Naive B cell (primary cell): ENCODE measurements around the gene AGT. TPM values are rescaled to one million over a fixed set of nuclear protein-coding genes. Genes with fewer than 3 reads are reported as not detected.
"Not testable (repeated sequence)": the region's sequence is repeated elsewhere in the genome, so short reads cannot be mapped to it uniquely, and the experiment has no call there.

Experiments
- ATAC-seq, 2 donors: fragments of 150-1000 bp; cut with Tn5 transposase; 2 replicates each; pipeline ENCODE4 v1.10.0; 2021; ENCODE audit warnings: low read depth in 2 of 2, mild to moderate bottlenecking in 2 of 2, moderate library complexity in 2 of 2
- DNase-seq: peaks from one replicate; pipeline ENCODE4 v3.0.0; 2022
- H3K27ac Mint-ChIP-seq, 6 donors: one replicate each; pipeline ENCODE4 v1.8.0; 2020 to 2022; ENCODE audit warnings: mild to moderate bottlenecking in 6 of 6, mixed read lengths in 6 of 6, moderate library complexity in 5 of 6, inconsistent platforms in 2 of 6
- H3K27me3 Mint-ChIP-seq, 3 donors: one replicate each; pipeline ENCODE4 v1.8.0; 2021 to 2022; ENCODE audit warnings: mixed read lengths in 3 of 3, mild to moderate bottlenecking in 1 of 3
- H3K36me3 Mint-ChIP-seq, 2 donors: one replicate each; pipeline ENCODE4 v1.8.0; 2020 to 2022; ENCODE audit warnings: mixed read lengths in 2 of 2, inconsistent platforms in 1 of 2, mild to moderate bottlenecking in 1 of 2
- H3K4me1 Mint-ChIP-seq, 3 donors: one replicate each; pipeline ENCODE4 v1.8.0; 2020 to 2022; ENCODE audit warnings: mixed read lengths in 3 of 3, inconsistent platforms in 1 of 3, mild to moderate bottlenecking in 1 of 3, moderate library complexity in 1 of 3
- H3K4me3 Mint-ChIP-seq, 8 donors: one replicate each; pipeline ENCODE4 v1.8.0; 2020 to 2022; ENCODE audit warnings: mild to moderate bottlenecking in 8 of 8, mixed read lengths in 8 of 8, moderate library complexity in 8 of 8, inconsistent platforms in 2 of 8
- H3K9me3 Mint-ChIP-seq, 7 donors: one replicate each; pipeline ENCODE4 v1.8.0; 2020 to 2022; ENCODE audit warnings: mixed read lengths in 7 of 7, mild to moderate bottlenecking in 5 of 7, inconsistent platforms in 2 of 7, moderate library complexity in 1 of 7
- polyA plus RNA-seq, 6 donors: library from polyadenylated mRNA; unstranded; fragments of 300-500 nt; fragmentation: Illumina TruSeq; gene quantifications; one replicate each; pipeline ENCODE4 v1.2.3, GENCODE V29; 2021; ENCODE audit warnings: low read depth in 6 of 6

Gene AGT
- polyA plus RNA-seq, 6 donors from 2014 or later, result not detected

DNA sequence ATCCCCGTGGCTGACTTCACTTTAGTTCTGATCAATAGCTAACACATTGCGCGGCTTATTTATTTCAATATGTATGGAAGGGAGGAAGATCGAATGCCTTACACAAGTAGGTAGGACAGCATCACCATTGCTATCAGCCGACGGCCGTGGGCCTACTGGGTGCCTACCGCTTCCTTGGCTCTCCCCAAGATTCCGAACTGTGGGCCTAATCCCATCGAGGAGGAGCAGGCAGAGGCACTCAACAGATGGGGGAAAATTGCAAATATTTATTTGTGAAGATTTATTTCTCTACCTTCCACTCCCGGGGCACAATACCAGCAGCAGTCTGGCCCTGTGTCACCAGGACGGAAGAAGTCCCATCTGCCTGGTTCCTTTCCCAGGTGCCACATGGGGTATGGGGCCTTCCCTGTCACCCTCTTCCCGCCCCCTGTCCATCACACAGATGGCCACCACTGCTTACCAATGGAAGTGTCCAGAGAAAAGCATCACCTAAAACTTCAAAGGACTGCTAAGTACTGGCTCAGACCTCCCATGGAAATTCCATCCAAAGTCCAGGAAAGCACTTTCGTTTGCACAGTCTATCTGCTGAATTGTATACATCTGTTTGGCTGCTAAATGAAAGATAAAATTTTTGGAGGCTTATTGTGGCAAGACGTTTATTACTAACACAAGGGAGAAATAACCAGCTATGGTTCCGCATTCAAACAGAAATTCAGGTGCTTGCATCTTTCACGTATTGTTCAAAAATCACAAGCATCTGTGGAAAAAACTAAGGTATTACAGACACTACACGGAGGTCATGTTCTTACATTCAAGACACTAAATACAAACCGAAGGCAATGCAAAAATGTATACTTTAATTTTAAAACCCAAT, 11.8 kb downstream of the AGT start:
- H3K4me3 Mint-ChIP-seq, result no peak overlapping the region
- H3K4me1 Mint-ChIP-seq, result no peaks in the 10 kb centered on the region
- H3K36me3 Mint-ChIP-seq, result no peaks in the 10 kb centered on the region
- H3K9me3 Mint-ChIP-seq, result peaks cover 0 to 2% (median 0%) of the 10 kb centered on the region in 7 donors
- ATAC-seq, result no peak
- H3K27ac Mint-ChIP-seq, result peak overlapping the region in 1 of 6 donors; percentile 53
- no peak for DNase-seq
- H3K27me3 Mint-ChIP-seq, result peaks cover 5 to 22% (median 15%) of the 10 kb centered on the region in 3 donors

DNA sequence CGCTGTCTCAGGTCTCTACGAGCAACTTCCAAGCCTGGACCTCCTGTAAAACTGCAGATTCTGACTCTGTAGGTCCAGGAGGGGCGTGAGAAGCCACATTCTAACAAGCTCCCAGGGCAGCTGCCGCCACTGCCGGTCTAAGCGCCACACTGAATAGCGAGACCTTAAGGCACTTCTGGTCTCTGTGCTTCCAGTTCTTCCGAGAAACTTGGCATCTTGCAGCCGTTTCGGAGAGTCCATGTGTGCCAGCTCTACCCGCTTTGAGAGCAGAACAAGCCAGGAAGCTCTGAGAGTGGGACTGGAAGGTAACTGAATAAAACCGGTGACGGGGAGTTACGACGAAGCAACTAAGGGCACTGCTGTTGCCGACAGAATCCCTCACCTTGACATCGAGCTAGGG, 12.5 kb downstream of the AGT start:
- Mint-ChIP-seq H3K4me1 (no peaks in the 10 kb centered on the region), H3K27me3 (peaks cover 5 to 15% (median 8%) of the 10 kb centered on the region in 3 donors), H3K4me3 (no peak overlapping the region), H3K27ac (no peak overlapping the region), H3K9me3 (peaks cover 0 to 2% (median 0%) of the 10 kb centered on the region in 7 donors), H3K36me3 (no peaks in the 10 kb centered on the region)
- ATAC-seq (no peak), DNase-seq (no peak)

DNA sequence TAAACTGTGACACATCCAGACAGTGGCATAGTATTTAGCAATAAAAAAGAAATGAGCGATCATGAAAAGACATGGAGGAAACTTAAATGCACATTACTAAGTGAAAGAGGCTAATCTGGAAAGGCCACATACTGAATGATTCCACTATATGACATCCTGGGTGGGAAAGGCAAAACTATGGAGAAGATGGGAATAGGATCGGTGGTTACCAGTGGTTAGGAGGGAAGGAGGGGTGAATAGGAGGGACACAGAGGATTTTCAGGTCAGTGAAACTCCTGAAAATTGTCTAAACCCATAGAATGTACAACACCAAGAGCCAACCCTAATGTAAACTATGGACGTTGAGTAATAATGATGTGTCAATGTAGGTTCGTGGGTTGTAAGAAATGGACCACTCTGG, 13.8 kb downstream of the AGT start:
- Mint-ChIP-seq H3K4me1 (no peaks in the 10 kb centered on the region), H3K9me3 (peaks cover 0 to 2% (median 0%) of the 10 kb centered on the region in 7 donors)

DNA sequence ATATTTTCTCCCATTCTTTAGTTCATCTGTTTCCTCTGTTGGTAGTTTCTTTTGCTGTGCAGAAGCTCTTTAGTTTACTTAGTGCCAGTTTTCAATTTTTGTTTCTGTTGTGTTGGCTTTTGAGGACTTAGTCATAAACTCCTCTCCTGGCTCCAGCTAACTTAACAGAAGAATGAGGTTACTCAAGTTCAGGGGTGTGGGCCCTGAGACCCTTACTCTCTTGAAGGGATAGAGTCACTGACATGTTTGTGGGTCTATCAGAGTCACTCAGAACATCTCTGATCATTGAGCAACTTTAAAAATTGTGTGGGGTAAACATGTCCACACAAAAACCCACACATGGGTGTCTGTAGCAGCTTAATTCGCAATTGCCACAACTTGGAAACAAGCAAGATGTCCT, 14.2 kb downstream of the AGT start:
- peaks cover under 1 to 13% (median 2%) of the 10 kb centered on the region in 3 donors for H3K27me3 Mint-ChIP-seq
- no peaks in the 10 kb centered on the region for H3K9me3 Mint-ChIP-seq
- no peaks in the 10 kb centered on the region for H3K36me3 Mint-ChIP-seq
- ATAC-seq (no peak), DNase-seq (no peak)
- H3K27ac Mint-ChIP-seq, result no peak overlapping the region
- H3K4me1 Mint-ChIP-seq, result no peaks in the 10 kb centered on the region
- no peak overlapping the region for H3K4me3 Mint-ChIP-seq

More for the DNA sequence above, 13.8 kb downstream of the AGT start:
- Mint-ChIP-seq H3K27me3 (peaks cover 5 to 15% (median 6%) of the 10 kb centered on the region in 3 donors), H3K4me3 (no peak overlapping the region), H3K27ac (no peak overlapping the region), H3K36me3 (no peaks in the 10 kb centered on the region)
- no peak for ATAC-seq
- no peak for DNase-seq

DNA sequence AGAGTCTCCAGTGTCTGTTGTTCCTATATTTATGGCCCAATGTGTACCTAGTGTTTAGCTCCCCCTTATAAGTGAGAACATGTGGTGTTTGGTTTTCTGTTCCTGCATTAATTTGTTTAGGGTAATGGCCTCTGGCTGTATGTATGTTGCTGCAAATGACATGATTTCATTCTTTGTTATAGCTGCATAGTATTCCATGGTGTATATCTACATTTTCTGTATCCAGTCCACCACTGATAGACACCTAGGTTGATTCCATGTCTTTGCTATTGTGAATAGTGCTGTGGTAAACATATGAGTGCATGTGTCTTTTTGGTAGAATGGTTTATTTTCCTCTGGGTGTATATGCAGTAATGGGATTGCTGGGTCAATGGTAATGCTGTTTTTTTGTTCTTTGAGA, 15.0 kb downstream of the AGT start:
- peaks cover 0 to 11% (median 0%) of the 10 kb centered on the region in 3 donors for H3K27me3 Mint-ChIP-seq
- not testable (repeated sequence) for H3K36me3 Mint-ChIP-seq, ATAC-seq, H3K4me1 Mint-ChIP-seq, DNase-seq, H3K27ac Mint-ChIP-seq, H3K4me3 Mint-ChIP-seq, H3K9me3 Mint-ChIP-seq

DNA sequence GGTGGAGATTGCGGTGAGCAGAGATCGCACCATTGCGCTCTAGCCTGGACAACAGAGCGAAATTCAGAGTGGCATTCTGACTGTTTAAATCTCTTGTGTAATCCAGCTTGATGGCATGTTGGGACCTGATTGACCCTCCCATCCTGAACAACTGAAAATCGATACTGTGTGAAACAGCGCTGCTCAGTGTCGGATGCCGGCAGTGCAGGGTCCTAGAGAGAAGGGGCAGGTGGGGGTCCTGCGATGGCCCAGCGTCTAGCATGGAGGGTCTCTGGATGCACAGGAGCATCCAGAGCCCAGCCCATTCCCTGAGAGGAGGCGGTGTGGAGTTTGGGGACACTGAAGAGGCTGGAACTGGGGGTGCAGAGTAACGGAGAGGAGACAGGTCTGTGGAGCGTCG, 15.8 kb downstream of the AGT start:
- ATAC-seq (no peak), DNase-seq (no peak)
- peaks cover 10% of the 10 kb centered on the region in 2 donors for H3K36me3 Mint-ChIP-seq
- no peaks in the 10 kb centered on the region for H3K9me3 Mint-ChIP-seq
- no peak overlapping the region for H3K27ac Mint-ChIP-seq
- no peaks in the 10 kb centered on the region for H3K4me1 Mint-ChIP-seq
- H3K4me3 Mint-ChIP-seq, result no peak overlapping the region
- H3K27me3 Mint-ChIP-seq, result peaks cover 0 to 11% (median 0%) of the 10 kb centered on the region in 3 donors

DNA sequence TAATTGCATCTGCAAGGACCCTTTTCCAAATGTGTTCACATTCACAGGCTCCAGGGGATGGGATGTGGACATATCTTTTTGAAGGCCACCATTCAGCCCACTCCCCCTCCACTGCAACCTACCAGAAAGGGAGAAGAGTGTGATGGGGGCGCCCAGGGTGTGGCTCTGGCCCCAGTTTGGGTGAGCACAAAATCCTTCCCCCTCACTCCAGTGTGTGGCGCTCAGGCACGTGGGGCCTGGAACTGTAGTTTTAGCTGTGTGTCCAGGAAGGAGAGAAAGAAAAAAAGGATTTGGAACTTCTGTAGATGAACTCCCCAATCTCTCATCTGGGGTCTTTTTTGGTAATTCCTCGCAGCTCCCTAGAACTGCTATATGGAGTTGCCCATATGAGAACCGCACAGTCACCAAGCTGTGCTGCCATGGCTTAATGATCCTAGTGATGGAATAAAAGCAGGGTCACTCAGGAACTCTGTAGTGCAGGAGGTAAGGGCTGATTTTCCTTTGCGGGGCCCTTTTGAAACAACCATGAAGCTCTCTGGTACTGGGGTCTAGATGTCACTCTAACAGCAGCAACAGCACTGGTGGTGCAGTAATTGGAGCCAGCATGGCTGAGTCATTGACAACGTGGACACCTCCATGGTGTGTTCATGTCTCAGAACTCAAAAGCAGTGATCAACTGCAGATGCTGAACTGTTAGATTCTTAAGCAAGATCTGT, 17.0 kb downstream of the AGT start:
- no peak overlapping the region for H3K27ac Mint-ChIP-seq
- no peaks in the 10 kb centered on the region for H3K4me1 Mint-ChIP-seq
- H3K9me3 Mint-ChIP-seq, result no peaks in the 10 kb centered on the region
- H3K27me3 Mint-ChIP-seq, result peaks cover 0 to 11% (median 0%) of the 10 kb centered on the region in 3 donors
- H3K4me3 Mint-ChIP-seq, result no peak overlapping the region
- DNase-seq (no peak), ATAC-seq (no peak)
- H3K36me3 Mint-ChIP-seq, result peaks cover 20 to 21% of the 10 kb centered on the region in 2 donors

DNA sequence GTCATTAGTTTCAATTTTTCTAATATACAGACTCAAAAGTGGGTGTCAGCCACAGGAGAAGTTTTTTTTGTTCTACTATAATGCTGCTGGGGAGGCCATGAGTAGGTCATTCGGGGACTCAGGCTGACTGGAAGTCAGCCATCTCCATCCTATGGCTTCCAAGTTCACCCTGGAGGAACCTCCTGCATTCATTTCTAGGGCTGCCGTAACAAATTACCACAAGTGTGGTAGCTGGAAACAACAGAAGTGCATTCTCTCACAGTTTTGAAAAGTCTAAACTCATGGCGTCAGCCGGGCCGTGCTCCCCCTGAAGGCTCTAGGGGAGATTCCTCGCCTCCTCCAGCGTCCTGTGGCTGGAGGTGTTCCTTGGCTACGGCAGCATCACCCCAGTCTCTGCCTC, 17.7 kb downstream of the AGT start:
- H3K36me3 Mint-ChIP-seq, result peaks cover 23 to 24% of the 10 kb centered on the region in 2 donors

DNA sequence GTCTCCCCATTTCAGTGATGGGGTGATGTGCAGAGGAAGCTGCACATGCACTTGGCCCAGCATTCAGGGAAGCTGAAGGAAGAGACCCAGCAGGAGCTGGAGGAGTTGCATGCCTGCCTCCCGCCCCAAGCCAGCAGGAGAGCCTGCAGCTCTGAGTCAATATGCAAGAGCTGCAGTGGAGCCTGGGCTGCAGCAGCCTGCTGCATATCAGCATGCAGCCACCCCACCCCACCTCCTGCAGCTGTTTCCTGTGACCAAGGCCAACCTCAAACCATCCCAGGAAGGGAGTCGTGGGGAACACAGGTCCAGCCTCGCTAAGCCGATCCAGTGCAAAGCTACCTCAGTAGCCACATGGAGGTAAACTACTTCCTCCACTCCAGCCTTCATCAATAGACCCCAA, 18.9 kb downstream of the AGT start:
- no peak overlapping the region for H3K4me3 Mint-ChIP-seq
- no peaks in the 10 kb centered on the region for H3K4me1 Mint-ChIP-seq
- H3K9me3 Mint-ChIP-seq, result no peaks in the 10 kb centered on the region
- H3K36me3 Mint-ChIP-seq, result peaks cover 26% of the 10 kb centered on the region in 2 donors
- H3K27ac Mint-ChIP-seq, result peak overlapping the region in 1 of 6 donors; percentile 76
- ATAC-seq (no peak), DNase-seq (no peak)
- peaks cover 0 to 5% (median 0%) of the 10 kb centered on the region in 3 donors for H3K27me3 Mint-ChIP-seq

More for the DNA sequence above, 17.7 kb downstream of the AGT start:
- Mint-ChIP-seq H3K4me1 (no peaks in the 10 kb centered on the region), H3K9me3 (no peaks in the 10 kb centered on the region), H3K27me3 (peaks cover 0 to 5% (median 0%) of the 10 kb centered on the region in 3 donors), H3K4me3 (no peak overlapping the region), H3K27ac (no peak overlapping the region)
- ATAC-seq, result no peak
- no peak for DNase-seq

DNA sequence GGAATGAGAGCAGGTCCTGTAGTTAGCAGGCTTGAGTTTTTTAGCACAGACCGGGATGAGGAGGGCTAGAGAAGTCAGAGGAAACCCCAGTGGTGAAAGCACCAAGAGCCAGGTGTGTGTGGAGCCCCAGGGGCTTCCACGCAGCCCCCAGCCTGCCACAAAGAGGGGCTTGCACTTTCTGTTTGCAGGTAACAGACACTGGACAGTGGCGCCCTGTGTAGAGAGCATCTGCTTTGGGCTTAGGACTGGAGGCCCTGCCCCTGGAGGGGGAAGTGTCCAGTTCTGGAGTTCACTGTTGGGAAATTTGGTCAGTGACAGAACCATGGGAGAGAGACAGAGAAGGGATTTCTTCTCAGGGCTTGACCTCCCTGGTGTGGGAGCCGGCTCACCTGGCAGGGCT, 19.5 kb downstream of the AGT start:
- H3K9me3 Mint-ChIP-seq, result no peaks in the 10 kb centered on the region
- H3K27ac Mint-ChIP-seq, result peak overlapping the region in 4 of 6 donors; percentile 5 to 76 (median 30)
- DNase-seq (no peak), ATAC-seq (no peak)
- H3K4me1 Mint-ChIP-seq, result no peaks in the 10 kb centered on the region
- H3K4me3 Mint-ChIP-seq, result peak overlapping the region in 1 of 8 donors; percentile 60
- peaks cover 0 to 5% (median 0%) of the 10 kb centered on the region in 3 donors for H3K27me3 Mint-ChIP-seq
- H3K36me3 Mint-ChIP-seq, result peaks cover 26 to 32% of the 10 kb centered on the region in 2 donors

DNA sequence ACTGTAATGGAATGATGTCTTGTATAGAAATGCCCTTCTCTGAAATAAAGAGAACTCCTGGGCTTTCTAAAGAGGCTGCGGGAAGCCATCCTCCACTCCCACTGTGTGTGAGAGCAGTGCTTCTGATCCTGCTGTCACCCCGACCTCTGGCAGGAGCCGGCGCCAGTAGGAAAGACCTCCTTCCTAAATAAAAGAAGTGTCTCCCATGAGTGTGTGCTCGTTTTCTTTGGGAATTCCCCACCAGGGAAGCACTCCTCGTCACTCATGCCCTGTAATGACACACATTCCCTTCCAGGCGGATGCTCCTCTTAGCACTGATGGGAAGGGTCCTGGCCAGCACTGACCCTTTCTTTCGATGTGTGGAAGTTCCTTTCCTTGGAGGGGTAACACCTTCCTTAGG, 20.1 kb downstream of the AGT start:
- Mint-ChIP-seq H3K9me3 (no peaks in the 10 kb centered on the region), H3K27ac (peak overlapping the region in 2 of 6 donors; percentile 29 to 62), H3K27me3 (peaks cover 0 to 1% (median 0%) of the 10 kb centered on the region in 3 donors), H3K36me3 (peaks cover 26 to 34% of the 10 kb centered on the region in 2 donors), H3K4me3 (no peak overlapping the region), H3K4me1 (no peaks in the 10 kb centered on the region)
- ATAC-seq (no peak), DNase-seq (no peak)

DNA sequence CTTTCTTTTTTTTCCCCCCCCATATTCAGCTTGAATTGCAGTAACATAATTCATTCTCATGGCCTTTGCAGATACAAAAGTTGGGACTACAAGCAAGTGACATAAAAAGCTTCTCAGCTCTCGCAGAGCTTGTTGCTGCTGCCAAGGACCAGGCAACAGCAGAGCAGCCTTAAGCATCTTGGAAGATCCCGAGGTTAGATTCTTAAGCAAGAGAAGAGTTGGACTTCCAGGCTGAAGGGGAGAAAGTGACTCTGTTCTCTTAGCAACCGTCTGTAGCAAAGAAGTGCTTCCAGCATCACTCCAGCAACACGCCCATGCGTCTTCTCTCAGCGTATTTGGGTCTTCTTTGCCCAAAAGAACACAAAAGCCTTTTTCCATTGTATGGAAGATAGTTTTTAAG, 20.7 kb downstream of the AGT start:
- no peaks in the 10 kb centered on the region for H3K4me1 Mint-ChIP-seq
- DNase-seq, result no peak
- H3K27me3 Mint-ChIP-seq, result no peaks in the 10 kb centered on the region
- H3K36me3 Mint-ChIP-seq, result peaks cover 26 to 37% of the 10 kb centered on the region in 2 donors
- no peak overlapping the region for H3K27ac Mint-ChIP-seq
- H3K9me3 Mint-ChIP-seq, result no peaks in the 10 kb centered on the region
- ATAC-seq, result no peak
- H3K4me3 Mint-ChIP-seq, result no peak overlapping the region

DNA sequence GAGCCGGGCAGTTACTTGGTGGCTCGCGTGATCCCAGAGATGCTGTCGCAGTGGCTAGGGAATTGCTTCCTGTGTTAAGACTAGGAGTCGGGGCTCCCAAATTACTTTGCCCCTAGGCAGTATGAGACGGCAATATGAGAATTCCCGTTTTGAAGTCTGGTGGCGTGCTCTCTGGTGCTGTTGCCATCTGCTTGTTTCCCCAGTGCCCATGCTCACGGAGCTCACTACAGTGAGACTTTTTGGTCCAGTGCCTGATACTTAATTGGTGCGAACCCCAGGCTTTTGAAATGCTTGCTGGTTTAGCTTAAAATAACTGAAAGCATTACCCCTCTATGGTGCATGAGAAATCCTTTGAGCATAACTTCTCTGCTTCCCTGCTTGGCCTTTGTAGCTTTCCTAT, 22.3 kb downstream of the AGT start:
- Mint-ChIP-seq H3K27ac (peak overlapping the region in 1 of 6 donors; percentile 21), H3K9me3 (no peaks in the 10 kb centered on the region), H3K4me1 (no peaks in the 10 kb centered on the region), H3K27me3 (no peaks in the 10 kb centered on the region), H3K36me3 (peaks cover 31 to 47% of the 10 kb centered on the region in 2 donors), H3K4me3 (no peak overlapping the region)
- no peak for DNase-seq
- no peak for ATAC-seq

DNA sequence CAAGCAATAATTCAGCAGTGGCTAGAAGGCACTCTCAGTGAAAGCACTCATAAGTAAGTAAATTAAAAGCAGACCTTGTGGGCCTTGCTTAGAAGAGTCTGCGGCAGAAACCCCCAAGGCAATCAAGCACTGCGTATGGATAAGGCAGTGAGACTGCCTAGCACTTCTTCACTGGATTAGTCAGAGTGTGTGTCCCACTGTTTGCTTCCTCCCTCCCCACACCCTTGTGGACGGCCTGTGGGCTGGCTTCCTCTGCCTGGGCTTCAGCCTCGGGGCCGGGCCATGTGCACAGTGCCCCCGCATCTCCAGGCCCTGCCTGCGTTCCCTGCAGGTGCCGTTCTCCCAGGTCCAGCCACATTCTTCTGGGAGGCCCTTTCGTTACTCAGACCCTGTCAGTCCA, 23.8 kb downstream of the AGT start:
- no peak for ATAC-seq

More for the DNA sequence above, 23.8 kb downstream of the AGT start:
- Mint-ChIP-seq H3K27ac (no peak overlapping the region), H3K36me3 (peaks cover 35 to 47% of the 10 kb centered on the region in 2 donors), H3K4me3 (no peak overlapping the region), H3K9me3 (no peaks in the 10 kb centered on the region), H3K4me1 (no peaks in the 10 kb centered on the region), H3K27me3 (no peaks in the 10 kb centered on the region)
- no peak for DNase-seq
